ENCODE measurements around the gene PTPRT. TPM values are rescaled to one million over a fixed set of nuclear protein-coding genes. Genes with fewer than 3 reads are reported as not detected.

PTPRT gene
- total and polyA plus RNA-seq, 2 of the 13 experiments (the other 11 are each of a cell fraction or from before 2014, with no cell fraction given), result under 0.01 to 0.09 TPM

GRCh38 chr20:43096126-43096930, 93.4 kb downstream of the PTPRT start:
- Histone ChIP-seq H3K27ac (ENCODE audit: extremely low read length, insufficient read depth, low read length) (no peak overlapping the region), H3K4me3 (replicated peaks in 1 of 3; ENCODE audit: insufficient read depth in 1 of 3, low read depth in 2 of 3, low read length in 3 of 3) (no peak overlapping the region), H3K36me3 (replicated peaks in 1 of 2; ENCODE audit: control insufficient read depth in 1 of 2, insufficient read depth in 2 of 2, low read length in 2 of 2) (no peaks in the 10 kb centered on the region), H3K79me2 (ENCODE audit: insufficient read depth, low read length) (no peaks in the 10 kb centered on the region), H3K9me3 (ENCODE audit: low read length) (no peaks in the 10 kb centered on the region), H3K9ac (ENCODE audit: insufficient read depth, low read depth, low read length) (no peak overlapping the region), H2AFZ (ENCODE audit: low read length) (no peak overlapping the region), H4K20me1 (ENCODE audit: insufficient read depth, low read length) (no peaks in the 10 kb centered on the region), H3K4me1 (ENCODE audit: insufficient read depth, low read length) (no peaks in the 10 kb centered on the region), H3K4me2 (ENCODE audit: low read depth, low read length) (no peak overlapping the region), H3K27me3 (ENCODE audit: control insufficient read depth in 1 of 2, insufficient read depth in 2 of 2, low read length in 2 of 2) (peaks cover 0 to 2% of the 10 kb centered on the region in 2 experiments; a peak in 2 of 5 replicates)
- TF ChIP-seq SATB2 (CRISPR knock-in tag; IDR thresholded peaks at IDR 0.05) (no peak), ZNF512 (CRISPR knock-in tag; IDR thresholded peaks at IDR 0.05) (no peak), NONO (IDR thresholded peaks at IDR 0.05) (0 out of 2 replicates have a peak, but pooled peaks have one; percentile 51), NONO (CRISPR knock-in tag; conservative IDR thresholded peaks at IDR 0.05) (no peak), ZXDC (CRISPR knock-in tag; IDR thresholded peaks at IDR 0.05) (no peak), DPF2 (CRISPR knock-in tag; IDR thresholded peaks at IDR 0.05; ENCODE audit: borderline replicate concordance, low read depth) (no peak), ARNT2 (CRISPR knock-in tag; IDR thresholded peaks at IDR 0.05; ENCODE audit: low read depth) (no peak)
- ChIA-PET CTCF (ENCODE audit: low intra/inter-chr PET ratio, low total read pairs) (no interaction called here), POLR2A (no interaction called here)
- no peak for FAIRE-seq
- in situ Hi-C loops (cut with HindIII; ENCODE audit: extremely low pct_ligation_motif_present, low pct_unique_long_range_greater_than_20kb) (no loop called here), intact Hi-C loops (cut with micrococcal nuclease; ENCODE audit: unreplicated experiment) (no loop called here)
- ATAC-seq, result no peak
- no TSS peak for BruUV-seq (replicated peaks)
- DNase-seq (ENCODE audit: low spot score), result no peak
- under 1% methylated on average over 3 of the region's 5 CpGs for WGBS (ENCODE audit: low lambda C conversion rate)
